ENCODE measurements around the gene UQCRC1.

DNA sequence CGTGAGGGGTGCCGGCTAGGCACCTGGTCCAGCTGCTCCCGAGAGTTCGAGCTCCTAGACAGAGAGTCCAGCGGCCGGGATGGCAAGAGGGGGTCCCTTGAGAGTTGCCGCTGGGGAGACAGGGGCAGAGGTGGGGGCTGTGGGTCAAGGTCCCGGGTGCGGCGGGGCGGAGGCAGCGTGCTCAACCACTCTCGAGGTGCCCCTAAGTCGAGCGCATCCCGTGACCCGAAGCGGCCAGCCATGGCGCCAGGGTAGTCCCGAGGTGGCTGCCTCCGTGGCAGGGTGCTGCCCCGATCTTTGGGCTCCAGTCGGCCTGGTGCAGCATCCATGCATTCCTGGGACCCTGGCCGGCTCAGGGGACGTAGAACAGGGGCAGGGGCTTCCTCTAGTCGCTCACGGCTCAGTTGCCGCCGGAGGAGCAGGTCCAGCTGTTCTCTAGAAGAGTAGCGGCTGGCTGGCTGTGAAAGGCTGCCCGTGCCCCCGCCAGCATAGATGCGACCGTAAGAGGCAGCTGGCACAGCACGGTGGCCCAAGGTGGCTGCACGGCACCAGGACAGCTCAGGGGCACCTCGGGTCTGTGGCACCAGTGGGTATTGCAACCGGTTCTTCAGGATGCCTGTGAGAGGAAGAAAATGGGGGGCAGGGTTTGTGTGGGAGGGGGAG, 30.6 kb upstream of the UQCRC1 start:
- TF ChIP-seq POLR2A (IDR thresholded peaks at IDR 0.05; ENCODE audit: extremely low read depth, insufficient read length) (no peak), MYC (IDR thresholded peaks at IDR 0.05; ENCODE audit: low read depth, low read length) (no peak), MAX (IDR thresholded peaks at IDR 0.05; ENCODE audit: low read depth, low read length) (no peak)
- TF ChIP-seq, protein P1, sequence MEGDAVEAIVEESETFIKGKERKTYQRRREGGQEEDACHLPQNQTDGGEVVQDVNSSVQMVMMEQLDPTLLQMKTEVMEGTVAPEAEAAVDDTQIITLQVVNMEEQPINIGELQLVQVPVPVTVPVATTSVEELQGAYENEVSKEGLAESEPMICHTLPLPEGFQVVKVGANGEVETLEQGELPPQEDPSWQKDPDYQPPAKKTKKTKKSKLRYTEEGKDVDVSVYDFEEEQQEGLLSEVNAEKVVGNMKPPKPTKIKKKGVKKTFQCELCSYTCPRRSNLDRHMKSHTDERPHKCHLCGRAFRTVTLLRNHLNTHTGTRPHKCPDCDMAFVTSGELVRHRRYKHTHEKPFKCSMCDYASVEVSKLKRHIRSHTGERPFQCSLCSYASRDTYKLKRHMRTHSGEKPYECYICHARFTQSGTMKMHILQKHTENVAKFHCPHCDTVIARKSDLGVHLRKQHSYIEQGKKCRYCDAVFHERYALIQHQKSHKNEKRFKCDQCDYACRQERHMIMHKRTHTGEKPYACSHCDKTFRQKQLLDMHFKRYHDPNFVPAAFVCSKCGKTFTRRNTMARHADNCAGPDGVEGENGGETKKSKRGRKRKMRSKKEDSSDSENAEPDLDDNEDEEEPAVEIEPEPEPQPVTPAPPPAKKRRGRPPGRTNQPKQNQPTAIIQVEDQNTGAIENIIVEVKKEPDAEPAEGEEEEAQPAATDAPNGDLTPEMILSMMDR (IDR thresholded peaks at IDR 0.05; ENCODE audit: low read depth, low read length) = no peak

Measured in NB4 (cell line).